ENCODE results near the gene CSMD2. TPM values are rescaled to one million over a fixed set of nuclear protein-coding genes. Genes with fewer than 3 reads are reported as not detected.

Gene CSMD2
- total RNA-seq, 2 experiments from 2014 or later: not detected

DNA sequence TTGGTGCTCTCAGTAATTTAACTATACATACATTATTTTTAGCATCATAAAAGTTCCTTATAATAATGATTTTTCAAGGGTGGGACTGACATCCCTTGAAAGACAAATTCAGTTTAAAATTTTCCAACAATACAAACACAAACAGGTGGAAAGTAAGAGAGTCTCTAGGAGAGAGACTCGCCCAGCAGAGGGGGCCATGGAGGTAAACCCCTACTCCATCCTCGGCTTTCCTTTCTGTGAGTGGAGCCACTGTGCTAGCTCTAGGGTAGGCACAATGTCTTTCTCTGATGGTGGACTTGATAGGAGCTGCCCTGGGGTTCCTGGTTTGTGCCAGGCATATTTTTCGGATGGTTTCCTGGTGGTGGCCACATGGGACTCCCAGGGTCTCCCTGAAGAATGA, 8.3 kb downstream of the CSMD2 start:
- Histone ChIP-seq H3K9me3 (ENCODE audit: control insufficient read depth in 1 of 2, insufficient read depth in 1 of 2, low read length in 2 of 2) (no peaks in the 10 kb centered on the region), H3K4me3 (ENCODE audit: low read length) (no peak overlapping the region), H3K27me3 (ENCODE audit: control insufficient read depth in 1 of 2, insufficient read depth in 2 of 2, low read length in 2 of 2) (peaks cover 13 to 23% of the 10 kb centered on the region in 2 experiments), H3K4me1 (ENCODE audit: insufficient read depth, low read length) (no peaks in the 10 kb centered on the region), H3K27ac (ENCODE audit: low read depth in 1 of 2, low read length in 2 of 2) (no peak overlapping the region), H3K36me3 (ENCODE audit: insufficient read depth, low read length) (no peaks in the 10 kb centered on the region)
- ChIA-PET POLR2A (no interaction called here), CTCF (no interaction called here)
- no peak for ATAC-seq (ENCODE audit: poor library complexity)
- no peak for DNase-seq
- H3K4me3 Mint-ChIP-seq: no peak overlapping the region
- peaks cover 67% of the 10 kb centered on the region for H3K27me3 Mint-ChIP-seq
- H3K27ac Mint-ChIP-seq: no peak overlapping the region
- no peaks in the 10 kb centered on the region for H3K9me3 Mint-ChIP-seq
- TF ChIP-seq, protein P1, sequence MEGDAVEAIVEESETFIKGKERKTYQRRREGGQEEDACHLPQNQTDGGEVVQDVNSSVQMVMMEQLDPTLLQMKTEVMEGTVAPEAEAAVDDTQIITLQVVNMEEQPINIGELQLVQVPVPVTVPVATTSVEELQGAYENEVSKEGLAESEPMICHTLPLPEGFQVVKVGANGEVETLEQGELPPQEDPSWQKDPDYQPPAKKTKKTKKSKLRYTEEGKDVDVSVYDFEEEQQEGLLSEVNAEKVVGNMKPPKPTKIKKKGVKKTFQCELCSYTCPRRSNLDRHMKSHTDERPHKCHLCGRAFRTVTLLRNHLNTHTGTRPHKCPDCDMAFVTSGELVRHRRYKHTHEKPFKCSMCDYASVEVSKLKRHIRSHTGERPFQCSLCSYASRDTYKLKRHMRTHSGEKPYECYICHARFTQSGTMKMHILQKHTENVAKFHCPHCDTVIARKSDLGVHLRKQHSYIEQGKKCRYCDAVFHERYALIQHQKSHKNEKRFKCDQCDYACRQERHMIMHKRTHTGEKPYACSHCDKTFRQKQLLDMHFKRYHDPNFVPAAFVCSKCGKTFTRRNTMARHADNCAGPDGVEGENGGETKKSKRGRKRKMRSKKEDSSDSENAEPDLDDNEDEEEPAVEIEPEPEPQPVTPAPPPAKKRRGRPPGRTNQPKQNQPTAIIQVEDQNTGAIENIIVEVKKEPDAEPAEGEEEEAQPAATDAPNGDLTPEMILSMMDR (IDR thresholded peaks at IDR 0.05): no peak
- no peaks in the 10 kb centered on the region for H3K36me3 Mint-ChIP-seq (ENCODE audit: low read depth)
- intact Hi-C loops (cut with DNase I, micrococcal nuclease): no loop called here
- peaks cover 7% of the 10 kb centered on the region for H3K4me1 Mint-ChIP-seq (ENCODE audit: low read depth)

DNA sequence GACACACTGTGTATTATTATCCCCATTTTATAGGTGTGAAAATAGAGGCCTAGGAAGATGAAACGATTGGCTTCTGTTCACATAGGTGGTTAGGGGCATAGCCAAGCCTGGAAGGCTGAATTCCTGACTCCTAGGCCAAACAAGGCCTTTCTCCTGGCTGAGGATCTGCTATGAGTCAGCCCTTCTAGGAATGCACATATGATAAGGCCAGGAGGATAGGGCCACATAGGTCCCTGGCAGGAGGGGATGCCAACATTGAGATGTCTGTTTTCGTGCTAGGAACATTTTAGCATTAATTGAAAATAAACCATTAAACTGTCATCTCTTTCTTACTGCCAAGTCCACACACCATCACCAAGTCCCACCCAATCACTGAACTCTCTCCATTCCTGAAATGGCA, 9.2 kb downstream of the CSMD2 start:
- ChIA-PET POLR2A (no interaction called here), CTCF (no interaction called here)
- H3K27me3 ChIP-seq (ENCODE audit: control insufficient read depth in 1 of 2, insufficient read depth in 2 of 2, low read length in 2 of 2): peaks cover 9 to 18% of the 10 kb centered on the region in 2 experiments
- no peak overlapping the region for H3K4me3 ChIP-seq (ENCODE audit: low read length)
- no peak overlapping the region for H3K27ac Mint-ChIP-seq
- H3K36me3 ChIP-seq (ENCODE audit: insufficient read depth, low read length): no peaks in the 10 kb centered on the region
- peaks cover 58% of the 10 kb centered on the region for H3K27me3 Mint-ChIP-seq
- H3K9me3 ChIP-seq (ENCODE audit: control insufficient read depth in 1 of 2, insufficient read depth in 1 of 2, low read length in 2 of 2): no peaks in the 10 kb centered on the region
- TF ChIP-seq, protein P1 (IDR thresholded peaks at IDR 0.05): no peak
- no peak for DNase-seq
- no peaks in the 10 kb centered on the region for H3K4me1 Mint-ChIP-seq (ENCODE audit: low read depth)
- H3K9me3 Mint-ChIP-seq: no peaks in the 10 kb centered on the region
- no peak overlapping the region for H3K27ac ChIP-seq (ENCODE audit: low read depth in 1 of 2, low read length in 2 of 2)
- no peak overlapping the region for H3K4me3 Mint-ChIP-seq
- no peaks in the 10 kb centered on the region for H3K4me1 ChIP-seq (ENCODE audit: insufficient read depth, low read length)
- intact Hi-C loops (cut with DNase I, micrococcal nuclease): no loop called here
- ATAC-seq (ENCODE audit: poor library complexity): no peak
- H3K36me3 Mint-ChIP-seq (ENCODE audit: low read depth): no peaks in the 10 kb centered on the region

DNA sequence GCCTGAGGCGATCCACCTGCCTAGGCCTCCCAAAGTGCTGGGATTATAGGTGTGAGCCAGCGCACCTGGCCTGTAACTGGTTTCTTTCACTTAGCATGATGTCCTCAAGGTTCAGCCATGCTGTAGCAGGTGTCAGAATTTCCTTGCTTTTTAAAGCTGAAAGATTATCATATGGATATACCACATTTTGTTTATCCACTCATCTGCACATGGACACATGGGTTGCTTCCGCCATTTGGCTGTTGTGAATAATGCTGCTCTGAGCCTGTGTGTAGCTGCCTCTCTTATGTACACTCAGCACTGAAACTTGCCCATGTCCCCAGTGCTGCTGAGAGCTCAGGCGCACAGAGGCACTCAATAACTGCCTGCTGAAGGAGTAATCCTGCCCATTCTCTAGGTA, 11.8 kb downstream of the CSMD2 start:
- no peak for DNase-seq
- TF ChIP-seq, protein P1 (IDR thresholded peaks at IDR 0.05): no peak
- Mint-ChIP-seq H3K9me3 (no peaks in the 10 kb centered on the region), H3K27ac (no peak overlapping the region), H3K27me3 (peaks cover 42% of the 10 kb centered on the region), H3K36me3 (ENCODE audit: low read depth) (no peaks in the 10 kb centered on the region), H3K4me1 (ENCODE audit: low read depth) (no peaks in the 10 kb centered on the region), H3K4me3 (no peak overlapping the region)
- POLR2A ChIA-PET: no interaction called here
- no peaks in the 10 kb centered on the region for H3K36me3 ChIP-seq (ENCODE audit: insufficient read depth, low read length)
- no peaks in the 10 kb centered on the region for H3K9me3 ChIP-seq (ENCODE audit: control insufficient read depth in 1 of 2, insufficient read depth in 1 of 2, low read length in 2 of 2)
- ATAC-seq (ENCODE audit: poor library complexity): no peak
- peaks cover 4 to 6% of the 10 kb centered on the region in 2 experiments for H3K27me3 ChIP-seq (ENCODE audit: control insufficient read depth in 1 of 2, insufficient read depth in 2 of 2, low read length in 2 of 2)
- no peak overlapping the region for H3K4me3 ChIP-seq (ENCODE audit: low read length)
- H3K4me1 ChIP-seq (ENCODE audit: insufficient read depth, low read length): no peaks in the 10 kb centered on the region
- intact Hi-C loops (cut with DNase I, micrococcal nuclease): no loop called here
- CTCF ChIA-PET: no interaction called here
- H3K27ac ChIP-seq (ENCODE audit: low read depth in 1 of 2, low read length in 2 of 2): no peak overlapping the region

Measured in CD4-positive, alpha-beta T cell (primary cell).